Activated CD4-positive, alpha-beta T cell treated with anti-CD3 and anti-CD28 coated beads, Interleukin-2, amount 50 U/mL, for 4 hours (primary cell): ENCODE data around the gene LARP7.
"Not testable (repeated sequence)": the region's sequence is repeated elsewhere in the genome, so short reads cannot be mapped to it uniquely, and the experiment has no call there.

Experiments used
- DNase-seq, 2 experiments: peaks; one replicate each; pipeline ENCODE4 v3.0.0-alpha.2; 2020

The LARP7 gene

GRCh38 chr4:112651641-112652040 lies 14.7 kb downstream of the LARP7 start:
- DNase-seq, result no peak

GRCh38 chr4:112652216-112652615 lies 15.3 kb downstream of the LARP7 start:
- DNase-seq, result no peak

DNA sequence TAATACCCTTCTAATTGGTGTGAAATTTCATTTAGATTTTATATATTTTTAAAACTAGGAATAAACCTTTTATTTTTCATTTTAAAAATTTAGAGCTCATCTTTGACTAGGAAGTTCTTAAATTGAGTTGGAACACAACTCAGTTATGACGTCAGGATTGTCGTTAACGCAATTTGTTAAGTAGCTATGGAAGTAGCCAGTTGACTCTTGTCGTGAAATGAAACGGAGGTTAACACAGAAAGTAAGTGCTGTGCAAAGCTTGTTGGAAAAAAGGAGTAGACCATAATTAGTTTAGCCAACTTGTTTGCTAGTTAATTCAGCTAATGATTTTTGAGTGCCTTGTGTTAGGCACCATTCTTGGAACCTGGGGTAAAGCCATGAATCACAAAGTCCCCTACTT lies 18.3 kb downstream of the LARP7 start:
- no peak for DNase-seq

DNA sequence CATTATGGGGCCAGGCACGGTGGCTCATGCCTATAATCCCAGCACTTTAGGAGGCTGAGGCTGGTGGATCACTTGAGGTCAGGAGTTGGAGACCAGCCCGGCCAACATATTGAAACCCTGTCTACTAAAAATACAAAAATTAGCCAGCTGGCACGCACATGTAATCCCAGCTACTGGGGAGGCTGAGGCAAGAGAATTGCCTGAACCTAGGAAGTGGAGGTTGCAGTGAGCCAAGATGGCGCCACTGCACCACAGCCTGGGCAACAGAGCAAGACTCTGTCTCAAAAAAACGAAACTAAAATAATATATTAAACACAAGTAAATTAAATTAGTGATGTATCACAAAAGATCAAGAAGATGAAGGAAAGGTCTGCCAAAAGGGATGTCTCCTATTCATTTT lies 19.2 kb downstream of the LARP7 start:
- not testable (repeated sequence) for DNase-seq

DNA sequence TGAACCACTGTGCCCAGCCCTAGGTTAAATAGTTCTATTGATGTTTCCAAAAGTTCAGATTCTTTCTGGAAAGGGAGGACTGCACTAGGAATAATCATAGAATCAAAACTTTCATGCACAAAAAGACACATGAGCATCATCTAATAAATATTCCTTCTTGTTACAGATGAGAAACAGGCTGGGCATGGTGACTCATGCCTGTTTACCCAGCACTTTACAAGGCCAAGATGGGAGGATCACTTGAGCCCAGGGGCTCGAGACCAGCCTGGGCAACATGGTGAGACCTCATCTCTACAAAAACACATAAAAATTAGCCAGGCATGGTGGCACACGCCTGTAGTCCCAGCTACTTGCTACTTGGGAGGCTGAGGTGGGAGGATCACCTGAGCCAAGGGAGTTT lies 27.7 kb downstream of the LARP7 start:
- no peak for DNase-seq

- no peak for DNase-seq
Measured at GRCh38 chr4:112668131-112668530, 31.2 kb downstream of the LARP7 start.

GRCh38 chr4:112673076-112673475 lies 36.1 kb downstream of the LARP7 start:
- DNase-seq, result no peak

DNA sequence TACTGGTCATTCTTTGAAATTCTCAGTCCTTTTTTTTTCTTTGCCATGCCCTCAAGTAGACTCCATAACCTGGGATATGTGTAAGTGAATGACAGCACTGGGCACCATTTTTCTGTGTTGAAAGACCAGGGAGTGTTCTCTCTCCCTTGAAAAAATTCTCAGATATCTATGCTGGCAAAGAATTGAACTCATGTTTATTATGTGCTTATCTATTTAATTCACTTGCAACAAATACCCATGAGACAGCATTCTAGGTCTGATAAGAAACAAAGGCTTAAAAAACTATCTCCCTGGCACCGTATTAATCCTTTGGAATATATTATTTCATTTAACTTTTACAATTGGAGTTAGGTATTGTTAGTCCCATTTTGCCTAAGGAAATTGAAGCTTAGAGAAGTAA lies 36.7 kb downstream of the LARP7 start:
- DNase-seq, result no peak

DNA sequence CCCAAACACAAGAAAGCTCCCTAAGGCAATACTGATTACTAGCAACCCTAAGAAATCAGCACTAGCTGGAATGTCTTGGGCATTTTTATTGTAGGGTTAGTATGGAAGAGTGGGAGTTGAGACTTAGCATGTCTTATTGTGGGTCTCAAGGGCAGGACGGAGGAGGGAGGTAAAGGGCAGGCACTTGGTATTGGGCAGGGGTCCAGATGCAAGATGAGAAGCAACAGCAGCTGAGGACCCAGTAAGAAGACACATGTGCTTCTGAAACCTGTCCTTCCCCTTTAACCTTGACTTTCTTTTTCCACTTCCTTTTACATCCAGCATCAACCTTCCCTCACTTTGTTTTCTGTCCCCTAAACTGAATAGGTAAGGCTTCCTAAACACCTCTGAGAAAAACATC lies 37.4 kb downstream of the LARP7 start:
- no peak for DNase-seq

- no peak for DNase-seq
Measured at GRCh38 chr4:112677519-112678091, 40.7 kb downstream of the LARP7 start.

- DNase-seq, result no peak
Measured at GRCh38 chr4:112680996-112681395, 44.1 kb downstream of the LARP7 start.

GRCh38 chr4:112693507-112693906 lies 56.6 kb downstream of the LARP7 start:
- DNase-seq, result no peak

- DNase-seq, result no peak
Measured at GRCh38 chr4:112700679-112701078, 63.7 kb downstream of the LARP7 start.

- no peak for DNase-seq
Measured at GRCh38 chr4:112702892-112703291, 65.9 kb downstream of the LARP7 start.

- no peak for DNase-seq
Measured at GRCh38 chr4:112704322-112704721, 67.4 kb downstream of the LARP7 start.

DNA sequence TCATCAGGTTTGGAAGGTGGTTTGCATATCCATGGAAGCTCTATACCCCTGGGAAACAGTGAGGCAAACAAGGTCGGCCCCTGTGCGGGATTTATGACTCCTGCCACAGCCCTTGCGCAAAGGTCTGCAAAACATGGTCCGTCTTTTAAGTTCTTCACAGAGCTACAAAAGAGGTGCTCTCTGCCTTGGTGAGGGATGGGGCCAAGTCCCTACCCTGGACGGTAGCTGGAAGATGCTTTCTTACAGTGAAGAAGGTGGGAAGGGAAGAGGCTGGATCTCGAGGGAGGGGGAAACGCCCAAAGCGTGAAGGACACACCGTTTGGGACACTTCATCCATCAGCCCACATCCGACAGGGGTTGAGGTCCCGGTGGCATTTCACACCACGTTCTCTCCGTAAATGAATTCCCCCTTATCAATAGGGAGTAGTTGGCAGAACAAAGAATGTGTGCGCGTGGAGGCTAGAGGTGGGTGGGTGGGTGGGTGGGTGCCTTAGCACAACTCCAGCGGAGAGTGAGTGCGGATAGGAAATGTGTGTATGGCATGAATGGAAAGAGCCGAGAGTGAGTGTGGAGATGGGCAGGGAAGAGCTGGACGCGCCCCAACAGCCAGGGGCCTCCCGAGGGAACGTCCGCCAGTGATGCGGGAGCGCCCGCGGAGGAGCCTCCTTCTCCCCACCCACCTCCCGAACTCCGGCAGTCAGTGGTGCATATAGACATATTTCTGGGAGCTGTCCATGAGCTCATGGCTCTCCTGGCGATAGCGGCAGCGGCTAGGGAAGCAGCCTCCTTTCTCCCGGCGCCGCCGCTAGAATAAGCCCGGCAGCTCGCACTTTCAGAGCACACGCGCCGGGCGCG lies 68.3 kb downstream of the LARP7 start:
- DNase-seq, result no peak

- not testable (repeated sequence) for DNase-seq
Measured at GRCh38 chr4:112705891-112706839, 69.2 kb downstream of the LARP7 start.

GRCh38 chr4:112706840-112707207 lies 69.9 kb downstream of the LARP7 start:
- no peak for DNase-seq
